Testis (tissue), 2 donors: Measurements from ENCODE around the gene PLA2G4A.

Source experiments
- POLR2A ChIP-seq: fragments of 450-650 bp; IDR thresholded peaks from one replicate; pipeline ENCODE4 v1.6.1; 2017; ENCODE audit warnings: antibody characterized with exemption, mild to moderate bottlenecking, moderate library complexity
- TF ChIP-seq, protein P1 (sequence below), 3 experiments: fragments of 450-650 bp in 2 of 3; fragments of 200-600 bp in 1 of 3; sonication (generic) in 1 of 3; IDR thresholded peaks; one replicate each; pipeline ENCODE4 v1.5.1; 2016 to 2019; ENCODE audit warnings: antibody characterized with exemption in 3 of 3, mild to moderate bottlenecking in 2 of 3, moderate library complexity in 1 of 3

DNA sequence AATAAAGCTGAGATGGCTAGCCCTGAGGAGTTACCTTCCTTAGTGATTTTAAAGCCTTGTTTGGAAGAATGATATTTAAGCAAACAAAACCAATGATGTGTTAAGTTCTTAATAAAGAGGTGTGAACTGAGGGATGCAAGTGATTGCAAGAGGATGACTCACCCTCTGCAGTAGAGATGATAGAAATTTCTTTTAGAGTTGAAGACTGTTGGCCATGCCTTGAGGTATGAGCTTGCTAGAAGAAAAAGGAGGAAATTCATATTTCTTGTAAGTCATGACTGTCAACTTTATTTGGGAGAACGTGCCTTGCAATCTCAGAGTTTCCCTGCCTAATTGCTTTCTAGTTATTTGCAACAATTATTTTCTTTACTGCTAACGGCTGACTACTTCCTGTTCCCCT lies 94.7 kb downstream of the PLA2G4A start:
- TF ChIP-seq POLR2A, result no peak
- TF ChIP-seq, protein P1, sequence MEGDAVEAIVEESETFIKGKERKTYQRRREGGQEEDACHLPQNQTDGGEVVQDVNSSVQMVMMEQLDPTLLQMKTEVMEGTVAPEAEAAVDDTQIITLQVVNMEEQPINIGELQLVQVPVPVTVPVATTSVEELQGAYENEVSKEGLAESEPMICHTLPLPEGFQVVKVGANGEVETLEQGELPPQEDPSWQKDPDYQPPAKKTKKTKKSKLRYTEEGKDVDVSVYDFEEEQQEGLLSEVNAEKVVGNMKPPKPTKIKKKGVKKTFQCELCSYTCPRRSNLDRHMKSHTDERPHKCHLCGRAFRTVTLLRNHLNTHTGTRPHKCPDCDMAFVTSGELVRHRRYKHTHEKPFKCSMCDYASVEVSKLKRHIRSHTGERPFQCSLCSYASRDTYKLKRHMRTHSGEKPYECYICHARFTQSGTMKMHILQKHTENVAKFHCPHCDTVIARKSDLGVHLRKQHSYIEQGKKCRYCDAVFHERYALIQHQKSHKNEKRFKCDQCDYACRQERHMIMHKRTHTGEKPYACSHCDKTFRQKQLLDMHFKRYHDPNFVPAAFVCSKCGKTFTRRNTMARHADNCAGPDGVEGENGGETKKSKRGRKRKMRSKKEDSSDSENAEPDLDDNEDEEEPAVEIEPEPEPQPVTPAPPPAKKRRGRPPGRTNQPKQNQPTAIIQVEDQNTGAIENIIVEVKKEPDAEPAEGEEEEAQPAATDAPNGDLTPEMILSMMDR (IDR thresholded peaks at IDR 0.05), result no peak
